Upper lobe of left lung (tissue), 4 donors: ENCODE measurements around the gene ASTN2.

Source experiments
- CTCF ChIP-seq, 6 experiments: fragments of 450-650 bp in 4 of 6; fragments of 200-600 bp in 2 of 6; sonication (generic) in 2 of 6; IDR thresholded peaks; one replicate each; pipeline ENCODE4 v1.5.1; 2016 to 2019; ENCODE audit warnings: antibody characterized with exemption in 6 of 6
- POLR2A ChIP-seq, 4 donors: fragments of 450-650 bp; IDR thresholded peaks; one replicate each; pipeline ENCODE4 v1.5.1; 2016 to 2017; ENCODE audit warnings: antibody characterized with exemption in 4 of 4, mild to moderate bottlenecking in 2 of 4

GRCh38 chr9:116643691-116644090 lies 771.2 kb downstream of the ASTN2 start:
- TF ChIP-seq CTCF (IDR thresholded peaks at IDR 0.05) (no peak), POLR2A (IDR thresholded peaks at IDR 0.05) (no peak)
